ENCODE data around the gene SUPT7L.

DNA sequence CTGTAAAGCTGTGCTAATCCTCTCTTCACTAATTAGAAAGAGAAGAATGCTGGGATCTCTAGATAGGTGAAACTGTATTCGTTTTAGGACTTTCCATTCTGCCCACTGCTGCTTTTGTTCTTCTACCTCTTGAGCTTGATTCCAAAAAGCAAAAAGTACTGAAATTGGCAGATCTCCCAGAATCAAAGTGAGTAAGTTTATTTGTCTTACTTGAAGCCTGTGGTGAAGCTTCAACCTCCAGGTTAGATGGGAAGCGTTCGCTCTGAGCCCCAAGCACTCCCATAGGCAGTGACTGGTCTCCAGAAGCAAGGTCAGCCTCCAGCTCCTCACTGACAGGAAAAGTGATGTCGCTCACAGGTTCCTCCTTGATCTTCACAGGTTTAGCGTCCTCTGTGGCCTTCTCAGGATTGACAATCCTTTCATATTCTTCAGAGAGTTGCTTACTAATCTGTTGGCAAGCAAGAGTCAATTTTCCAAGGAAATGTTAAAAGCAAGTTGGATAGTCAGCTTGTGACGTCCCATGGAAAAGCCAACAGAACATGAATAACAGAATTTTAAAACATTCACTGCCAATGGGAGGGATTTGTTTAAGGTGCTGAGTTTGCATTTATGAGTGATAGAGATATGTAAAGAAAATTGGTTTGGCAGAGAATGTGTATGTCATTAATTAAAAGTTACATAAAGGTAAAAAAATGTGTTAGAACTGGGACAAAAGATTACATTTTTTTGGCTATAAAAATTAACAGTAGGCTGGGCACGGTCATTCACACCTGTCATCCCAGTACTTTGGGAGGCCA, 8.1 kb downstream of the SUPT7L start:
- TF ChIP-seq, protein P1, sequence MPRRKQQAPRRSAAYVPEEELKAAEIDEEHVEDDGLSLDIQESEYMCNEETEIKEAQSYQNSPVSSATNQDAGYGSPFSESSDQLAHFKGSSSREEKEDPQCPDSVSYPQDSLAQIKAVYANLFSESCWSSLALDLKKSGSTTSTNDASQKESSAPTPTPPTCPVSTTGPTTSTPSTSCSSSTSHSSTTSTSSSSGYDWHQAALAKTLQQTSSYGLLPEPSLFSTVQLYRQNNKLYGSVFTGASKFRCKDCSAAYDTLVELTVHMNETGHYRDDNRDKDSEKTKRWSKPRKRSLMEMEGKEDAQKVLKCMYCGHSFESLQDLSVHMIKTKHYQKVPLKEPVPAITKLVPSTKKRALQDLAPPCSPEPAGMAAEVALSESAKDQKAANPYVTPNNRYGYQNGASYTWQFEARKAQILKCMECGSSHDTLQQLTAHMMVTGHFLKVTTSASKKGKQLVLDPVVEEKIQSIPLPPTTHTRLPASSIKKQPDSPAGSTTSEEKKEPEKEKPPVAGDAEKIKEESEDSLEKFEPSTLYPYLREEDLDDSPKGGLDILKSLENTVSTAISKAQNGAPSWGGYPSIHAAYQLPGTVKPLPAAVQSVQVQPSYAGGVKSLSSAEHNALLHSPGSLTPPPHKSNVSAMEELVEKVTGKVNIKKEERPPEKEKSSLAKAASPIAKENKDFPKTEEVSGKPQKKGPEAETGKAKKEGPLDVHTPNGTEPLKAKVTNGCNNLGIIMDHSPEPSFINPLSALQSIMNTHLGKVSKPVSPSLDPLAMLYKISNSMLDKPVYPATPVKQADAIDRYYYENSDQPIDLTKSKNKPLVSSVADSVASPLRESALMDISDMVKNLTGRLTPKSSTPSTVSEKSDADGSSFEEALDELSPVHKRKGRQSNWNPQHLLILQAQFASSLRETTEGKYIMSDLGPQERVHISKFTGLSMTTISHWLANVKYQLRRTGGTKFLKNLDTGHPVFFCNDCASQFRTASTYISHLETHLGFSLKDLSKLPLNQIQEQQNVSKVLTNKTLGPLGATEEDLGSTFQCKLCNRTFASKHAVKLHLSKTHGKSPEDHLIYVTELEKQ (tag by site-specific recombination; IDR thresholded peaks at IDR 0.05; ENCODE audit: borderline replicate concordance), result no peak
- no peak for TF ChIP-seq ZNF24 (tag by site-specific recombination; IDR thresholded peaks at IDR 0.05)
- TF ChIP-seq GLIS2 (tag by site-specific recombination; IDR thresholded peaks at IDR 0.05), result no peak
- no peak for TF ChIP-seq YY1 (tag by site-specific recombination; IDR thresholded peaks at IDR 0.05)
- TF ChIP-seq, protein P2, sequence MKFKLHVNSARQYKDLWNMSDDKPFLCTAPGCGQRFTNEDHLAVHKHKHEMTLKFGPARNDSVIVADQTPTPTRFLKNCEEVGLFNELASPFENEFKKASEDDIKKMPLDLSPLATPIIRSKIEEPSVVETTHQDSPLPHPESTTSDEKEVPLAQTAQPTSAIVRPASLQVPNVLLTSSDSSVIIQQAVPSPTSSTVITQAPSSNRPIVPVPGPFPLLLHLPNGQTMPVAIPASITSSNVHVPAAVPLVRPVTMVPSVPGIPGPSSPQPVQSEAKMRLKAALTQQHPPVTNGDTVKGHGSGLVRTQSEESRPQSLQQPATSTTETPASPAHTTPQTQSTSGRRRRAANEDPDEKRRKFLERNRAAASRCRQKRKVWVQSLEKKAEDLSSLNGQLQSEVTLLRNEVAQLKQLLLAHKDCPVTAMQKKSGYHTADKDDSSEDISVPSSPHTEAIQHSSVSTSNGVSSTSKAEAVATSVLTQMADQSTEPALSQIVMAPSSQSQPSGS (tag by site-specific recombination; IDR thresholded peaks at IDR 0.05; ENCODE audit: low read depth), result no peak
- no peak for TF ChIP-seq ZNF514 (tag by site-specific recombination; IDR thresholded peaks at IDR 0.05)
- TF ChIP-seq ZNF302 (tag by site-specific recombination; IDR thresholded peaks at IDR 0.05; ENCODE audit: low read depth), result no peak
- TF ChIP-seq ZNF701 (tag by site-specific recombination; IDR thresholded peaks at IDR 0.05), result no peak
- TF ChIP-seq, protein P3, sequence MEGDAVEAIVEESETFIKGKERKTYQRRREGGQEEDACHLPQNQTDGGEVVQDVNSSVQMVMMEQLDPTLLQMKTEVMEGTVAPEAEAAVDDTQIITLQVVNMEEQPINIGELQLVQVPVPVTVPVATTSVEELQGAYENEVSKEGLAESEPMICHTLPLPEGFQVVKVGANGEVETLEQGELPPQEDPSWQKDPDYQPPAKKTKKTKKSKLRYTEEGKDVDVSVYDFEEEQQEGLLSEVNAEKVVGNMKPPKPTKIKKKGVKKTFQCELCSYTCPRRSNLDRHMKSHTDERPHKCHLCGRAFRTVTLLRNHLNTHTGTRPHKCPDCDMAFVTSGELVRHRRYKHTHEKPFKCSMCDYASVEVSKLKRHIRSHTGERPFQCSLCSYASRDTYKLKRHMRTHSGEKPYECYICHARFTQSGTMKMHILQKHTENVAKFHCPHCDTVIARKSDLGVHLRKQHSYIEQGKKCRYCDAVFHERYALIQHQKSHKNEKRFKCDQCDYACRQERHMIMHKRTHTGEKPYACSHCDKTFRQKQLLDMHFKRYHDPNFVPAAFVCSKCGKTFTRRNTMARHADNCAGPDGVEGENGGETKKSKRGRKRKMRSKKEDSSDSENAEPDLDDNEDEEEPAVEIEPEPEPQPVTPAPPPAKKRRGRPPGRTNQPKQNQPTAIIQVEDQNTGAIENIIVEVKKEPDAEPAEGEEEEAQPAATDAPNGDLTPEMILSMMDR (tag by site-specific recombination; IDR thresholded peaks at IDR 0.05), result no peak
- no peak for TF ChIP-seq ZNF501 (tag by site-specific recombination; IDR thresholded peaks at IDR 0.05)
- no peak for TF ChIP-seq ZNF324 (tag by site-specific recombination; IDR thresholded peaks at IDR 0.05)

Data from HEK293 (cell line).